SK-N-SH treated with all-trans-retinoic acid at 6 μM for 48 hours (cell line): ENCODE results near the gene CD8B.

Experiments used
- ATAC-seq: fragments of 200-7000 bp; cut with Tn5 transposase; 3 replicates; pipeline ENCODE4 v1.9.1; 2020; ENCODE audit warnings: mild to moderate bottlenecking, moderate library complexity
- ARNTL ChIP-seq: fragments of 450-650 bp; formaldehyde crosslinking; IDR thresholded peaks from 2 replicates; pipeline ENCODE4 v1.5.0; 2020; ENCODE audit warnings: low read depth, mild to moderate bottlenecking, moderate library complexity, borderline replicate concordance
- BACH2 ChIP-seq: fragments of 250-450 bp; sonication (Bioruptor Pico); IDR thresholded peaks from 2 replicates; pipeline ENCODE4 v1.9.0; 2021; ENCODE audit warnings: mild to moderate bottlenecking, borderline replicate concordance
- CSDC2 ChIP-seq: fragments of 250-450 bp; sonication (Bioruptor Pico); IDR thresholded peaks from 2 replicates; pipeline ENCODE4 v1.5.0; 2020; ENCODE audit warnings: mild to moderate bottlenecking, moderate library complexity
- CSRNP3 ChIP-seq: fragments of 250-450 bp; sonication (Bioruptor Pico); IDR thresholded peaks from 2 replicates; pipeline ENCODE4 v1.5.1; 2021; ENCODE audit warnings: mild to moderate bottlenecking, moderate library complexity
- ESRRG ChIP-seq: fragments of 250-450 bp; sonication (Bioruptor Pico); IDR thresholded peaks from 2 replicates; pipeline ENCODE4 v1.6.1; 2021; ENCODE audit warnings: mild to moderate bottlenecking
- GLIS3 ChIP-seq: fragments of 250-450 bp; sonication (Bioruptor Pico); IDR thresholded peaks from 2 replicates; pipeline ENCODE4 v1.5.0; 2020; ENCODE audit warnings: mild to moderate bottlenecking, moderate library complexity
- ISL1 ChIP-seq: fragments of 250-450 bp; sonication (Bioruptor Pico); IDR thresholded peaks from 2 replicates; pipeline ENCODE4 v2.1.2; 2022; ENCODE audit warnings: mild to moderate bottlenecking, moderate library complexity
- OSR1 ChIP-seq: fragments of 250-450 bp; sonication (Bioruptor Pico); IDR thresholded peaks from 2 replicates; pipeline ENCODE4 v1.8.0; 2022; ENCODE audit warnings: moderate library complexity, mild to moderate bottlenecking, inconsistent platforms
- PATZ1 ChIP-seq: fragments of 250-450 bp; sonication (Bioruptor Pico); IDR thresholded peaks from 2 replicates; pipeline ENCODE4 v1.8.0; 2020; ENCODE audit warnings: mild to moderate bottlenecking, moderate library complexity, borderline replicate concordance
- PPARA ChIP-seq: fragments of 250-450 bp; sonication (Bioruptor Pico); IDR thresholded peaks from 2 replicates; pipeline ENCODE4 v1.5.0; 2020; ENCODE audit warnings: mild to moderate bottlenecking, borderline replicate concordance
- RARB ChIP-seq: fragments of 250-450 bp; sonication (Bioruptor Pico); IDR thresholded peaks from 2 replicates; pipeline ENCODE4 v1.8.0; 2021; ENCODE audit warnings: mild to moderate bottlenecking, moderate library complexity
- SNAI2 ChIP-seq: fragments of 250-450 bp; sonication (Bioruptor Pico); IDR thresholded peaks from 2 replicates; pipeline ENCODE4 v1.5.0; 2020; ENCODE audit warnings: mild to moderate bottlenecking, moderate library complexity
- TCF4 ChIP-seq: fragments of 250-450 bp; sonication (Bioruptor Pico); IDR thresholded peaks from 2 replicates; pipeline ENCODE4 v1.8.0; 2021; ENCODE audit warnings: mild to moderate bottlenecking, moderate library complexity, borderline replicate concordance
- ZC3H10 ChIP-seq: fragments of 250-450 bp; sonication (Bioruptor Pico); IDR thresholded peaks from 2 replicates; pipeline ENCODE4 v1.5.1; 2021; ENCODE audit warnings: mild to moderate bottlenecking, moderate library complexity
- ZFP3 ChIP-seq: fragments of 250-450 bp; sonication (Bioruptor Pico); IDR thresholded peaks from 2 replicates; pipeline ENCODE4 v1.5.0; 2020; ENCODE audit warnings: mild to moderate bottlenecking, moderate library complexity
- ZFP30 ChIP-seq: fragments of 450-650 bp; formaldehyde crosslinking; IDR thresholded peaks from 2 replicates; pipeline ENCODE4 v1.5.0; 2022; ENCODE audit warnings: mild to moderate bottlenecking, moderate library complexity
- ZNF565 ChIP-seq: fragments of 450-650 bp; formaldehyde crosslinking; conservative IDR thresholded peaks from 2 replicates; pipeline ENCODE4 v1.5.0; 2020; ENCODE audit warnings: low read depth, mild to moderate bottlenecking, moderate library complexity
- ZNF70 ChIP-seq: fragments of 450-650 bp; formaldehyde crosslinking; IDR thresholded peaks from 2 replicates; pipeline ENCODE4 v1.5.0; 2020; ENCODE audit warnings: mild to moderate bottlenecking, moderate library complexity
- ZNF8 ChIP-seq: fragments of 450-650 bp; formaldehyde crosslinking; IDR thresholded peaks from 2 replicates; pipeline ENCODE4 v1.5.0; 2020; ENCODE audit warnings: mild to moderate bottlenecking, moderate library complexity
- TF ChIP-seq, protein P1 (sequence below): fragments of 250-450 bp; sonication (Bioruptor Pico); IDR thresholded peaks from 2 replicates; pipeline ENCODE4 v1.5.0; 2020; ENCODE audit warnings: mild to moderate bottlenecking, moderate library complexity
- TF ChIP-seq, protein P2 (sequence below): fragments of 250-450 bp; sonication (Bioruptor Pico); IDR thresholded peaks from 2 replicates; pipeline ENCODE4 v1.5.1; 2020; ENCODE audit warnings: low read depth, mild to moderate bottlenecking, moderate library complexity
- TF ChIP-seq, protein P3 (sequence below): fragments of 250-450 bp; sonication (Bioruptor Pico); IDR thresholded peaks from 2 replicates; pipeline ENCODE4 v1.8.0; 2021; ENCODE audit warnings: low read depth, mild to moderate bottlenecking, moderate library complexity, borderline replicate concordance

CD8B gene

DNA sequence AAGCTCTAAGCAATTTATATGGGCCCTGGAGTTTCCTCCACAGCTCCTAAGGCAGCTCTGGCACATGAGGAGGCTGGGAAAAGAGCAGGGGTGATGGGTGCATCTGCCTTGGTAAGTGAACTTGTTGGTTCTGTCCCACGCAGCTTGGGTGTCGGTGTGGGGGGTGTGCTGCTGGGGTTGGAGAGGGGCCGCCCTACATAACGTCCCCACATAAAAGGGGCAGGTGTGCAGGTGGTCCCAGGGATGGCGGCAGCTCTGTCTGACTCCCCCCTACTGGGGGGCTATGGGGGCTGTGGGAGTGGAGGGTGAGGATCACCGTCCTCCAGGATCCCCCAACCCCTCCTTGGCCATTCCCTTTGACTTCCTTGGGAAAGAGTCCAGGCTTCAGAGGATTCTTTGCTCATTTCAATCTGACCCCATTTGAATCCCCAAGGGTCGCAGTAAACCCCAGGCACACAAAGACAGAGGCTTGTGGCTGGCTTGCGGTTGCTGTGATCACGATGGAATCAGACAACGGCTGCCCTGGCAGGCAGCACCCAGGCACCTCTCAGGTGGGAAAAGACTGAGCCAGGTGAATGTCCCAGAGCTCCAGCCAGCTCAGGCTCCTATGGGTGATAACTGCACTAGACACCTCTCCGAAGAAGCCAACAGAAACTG lies 36.5 kb downstream of the CD8B start:
- TF ChIP-seq ESRRG: no peak
- no peak for TF ChIP-seq ZC3H10 (CRISPR knock-in tag)
- no peak for TF ChIP-seq CSRNP3

DNA sequence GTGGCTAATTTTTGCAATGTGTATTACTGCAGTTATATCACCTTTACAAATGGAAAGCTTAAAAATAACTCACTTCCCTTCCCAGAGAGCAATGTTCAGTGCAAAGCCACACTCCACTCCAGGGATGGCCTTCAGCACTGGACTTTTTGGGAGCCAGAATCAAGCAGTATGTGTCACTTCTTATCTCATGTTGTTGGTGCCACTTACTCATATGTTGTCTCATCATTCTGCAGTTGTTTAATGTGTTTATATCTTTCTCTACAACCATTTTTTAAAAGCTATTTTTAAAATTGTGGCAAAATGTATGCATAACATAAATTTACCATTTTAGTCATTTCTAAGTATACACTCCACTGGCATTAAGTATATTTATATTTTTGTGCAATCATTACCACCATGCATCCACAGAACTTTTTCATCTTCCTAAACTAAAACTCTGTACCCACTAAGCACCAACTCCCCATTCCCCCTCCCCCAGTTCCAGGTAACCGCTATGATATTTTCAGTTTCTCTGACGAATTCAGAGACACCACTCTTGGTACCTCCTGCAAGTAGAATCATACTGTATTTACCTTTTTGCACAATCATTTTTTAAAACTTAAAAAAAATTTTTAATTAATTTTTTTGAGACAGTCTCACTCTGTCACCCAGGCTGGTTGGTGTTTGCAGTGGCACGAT lies 38.9 kb downstream of the CD8B start:
- TF ChIP-seq CSDC2 (CRISPR knock-in tag): no peak
- no peak for TF ChIP-seq ISL1
- no peak for TF ChIP-seq ZFP3 (CRISPR knock-in tag)
- no peak for TF ChIP-seq PPARA
- no peak for TF ChIP-seq OSR1
- no peak for TF ChIP-seq SNAI2 (CRISPR knock-in tag)
- no peak for TF ChIP-seq ZNF8 (CRISPR knock-in tag)
- TF ChIP-seq ARNTL (CRISPR knock-in tag): no peak
- no peak for TF ChIP-seq BACH2 (CRISPR knock-in tag)
- TF ChIP-seq ZFP30 (CRISPR knock-in tag): no peak
- ATAC-seq: no peak

More for the DNA sequence above, 36.5 kb downstream of the CD8B start:
- no peak for ATAC-seq

- no peak for ATAC-seq
- TF ChIP-seq TCF4 (CRISPR knock-in tag) (no peak), ARNTL (CRISPR knock-in tag) (no peak), GLIS3 (CRISPR knock-in tag) (no peak), CSRNP3 (no peak), ZNF70 (CRISPR knock-in tag) (no peak), ZNF8 (CRISPR knock-in tag) (no peak), SNAI2 (CRISPR knock-in tag) (no peak), PATZ1 (CRISPR knock-in tag) (no peak), PPARA (no peak), ESRRG (no peak), BACH2 (CRISPR knock-in tag) (no peak), ZFP30 (CRISPR knock-in tag) (no peak), ZNF565 (CRISPR knock-in tag) (no peak), ZC3H10 (CRISPR knock-in tag) (no peak), ZFP3 (CRISPR knock-in tag) (no peak), CSDC2 (CRISPR knock-in tag) (no peak), RARB (no peak)
- TF ChIP-seq, protein P1, sequence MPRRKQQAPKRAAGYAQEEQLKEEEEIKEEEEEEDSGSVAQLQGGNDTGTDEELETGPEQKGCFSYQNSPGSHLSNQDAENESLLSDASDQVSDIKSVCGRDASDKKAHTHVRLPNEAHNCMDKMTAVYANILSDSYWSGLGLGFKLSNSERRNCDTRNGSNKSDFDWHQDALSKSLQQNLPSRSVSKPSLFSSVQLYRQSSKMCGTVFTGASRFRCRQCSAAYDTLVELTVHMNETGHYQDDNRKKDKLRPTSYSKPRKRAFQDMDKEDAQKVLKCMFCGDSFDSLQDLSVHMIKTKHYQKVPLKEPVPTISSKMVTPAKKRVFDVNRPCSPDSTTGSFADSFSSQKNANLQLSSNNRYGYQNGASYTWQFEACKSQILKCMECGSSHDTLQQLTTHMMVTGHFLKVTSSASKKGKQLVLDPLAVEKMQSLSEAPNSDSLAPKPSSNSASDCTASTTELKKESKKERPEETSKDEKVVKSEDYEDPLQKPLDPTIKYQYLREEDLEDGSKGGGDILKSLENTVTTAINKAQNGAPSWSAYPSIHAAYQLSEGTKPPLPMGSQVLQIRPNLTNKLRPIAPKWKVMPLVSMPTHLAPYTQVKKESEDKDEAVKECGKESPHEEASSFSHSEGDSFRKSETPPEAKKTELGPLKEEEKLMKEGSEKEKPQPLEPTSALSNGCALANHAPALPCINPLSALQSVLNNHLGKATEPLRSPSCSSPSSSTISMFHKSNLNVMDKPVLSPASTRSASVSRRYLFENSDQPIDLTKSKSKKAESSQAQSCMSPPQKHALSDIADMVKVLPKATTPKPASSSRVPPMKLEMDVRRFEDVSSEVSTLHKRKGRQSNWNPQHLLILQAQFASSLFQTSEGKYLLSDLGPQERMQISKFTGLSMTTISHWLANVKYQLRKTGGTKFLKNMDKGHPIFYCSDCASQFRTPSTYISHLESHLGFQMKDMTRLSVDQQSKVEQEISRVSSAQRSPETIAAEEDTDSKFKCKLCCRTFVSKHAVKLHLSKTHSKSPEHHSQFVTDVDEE (CRISPR knock-in tag): no peak
- TF ChIP-seq, protein P2, sequence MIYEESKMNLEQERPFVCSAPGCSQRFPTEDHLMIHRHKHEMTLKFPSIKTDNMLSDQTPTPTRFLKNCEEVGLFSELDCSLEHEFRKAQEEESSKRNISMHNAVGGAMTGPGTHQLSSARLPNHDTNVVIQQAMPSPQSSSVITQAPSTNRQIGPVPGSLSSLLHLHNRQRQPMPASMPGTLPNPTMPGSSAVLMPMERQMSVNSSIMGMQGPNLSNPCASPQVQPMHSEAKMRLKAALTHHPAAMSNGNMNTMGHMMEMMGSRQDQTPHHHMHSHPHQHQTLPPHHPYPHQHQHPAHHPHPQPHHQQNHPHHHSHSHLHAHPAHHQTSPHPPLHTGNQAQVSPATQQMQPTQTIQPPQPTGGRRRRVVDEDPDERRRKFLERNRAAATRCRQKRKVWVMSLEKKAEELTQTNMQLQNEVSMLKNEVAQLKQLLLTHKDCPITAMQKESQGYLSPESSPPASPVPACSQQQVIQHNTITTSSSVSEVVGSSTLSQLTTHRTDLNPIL: no peak
- TF ChIP-seq, protein P3, sequence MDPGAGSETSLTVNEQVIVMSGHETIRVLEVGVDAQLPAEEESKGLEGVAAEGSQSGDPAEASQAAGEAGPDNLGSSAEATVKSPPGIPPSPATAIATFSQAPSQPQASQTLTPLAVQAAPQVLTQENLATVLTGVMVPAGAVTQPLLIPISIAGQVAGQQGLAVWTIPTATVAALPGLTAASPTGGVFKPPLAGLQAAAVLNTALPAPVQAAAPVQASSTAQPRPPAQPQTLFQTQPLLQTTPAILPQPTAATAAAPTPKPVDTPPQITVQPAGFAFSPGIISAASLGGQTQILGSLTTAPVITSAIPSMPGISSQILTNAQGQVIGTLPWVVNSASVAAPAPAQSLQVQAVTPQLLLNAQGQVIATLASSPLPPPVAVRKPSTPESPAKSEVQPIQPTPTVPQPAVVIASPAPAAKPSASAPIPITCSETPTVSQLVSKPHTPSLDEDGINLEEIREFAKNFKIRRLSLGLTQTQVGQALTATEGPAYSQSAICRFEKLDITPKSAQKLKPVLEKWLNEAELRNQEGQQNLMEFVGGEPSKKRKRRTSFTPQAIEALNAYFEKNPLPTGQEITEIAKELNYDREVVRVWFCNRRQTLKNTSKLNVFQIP (CRISPR knock-in tag): no peak
Measured at GRCh38 chr2:86821842-86822241, 39.8 kb downstream of the CD8B start.
